Mesendoderm (in vitro differentiated cells): ENCODE results near the gene SPAG17.

Source experiments
- DNase-seq: peaks from one replicate; pipeline ENCODE4 v3.0.0; 2013
- H2AK5ac ChIP-seq: 2 replicates; pipeline ENCODE4 v1.6.1; 2013; ENCODE audit warnings: low read length, inconsistent platforms
- H2BK120ac ChIP-seq: 2 replicates; pipeline ENCODE4 v1.6.1; 2013; ENCODE audit warnings: low read depth, mild to moderate bottlenecking, low read length, moderate library complexity, mixed read lengths
- H2BK15ac ChIP-seq: replicated peaks from 2 replicates; pipeline ENCODE4 v1.6.1; 2013; ENCODE audit warnings: low read depth, mild to moderate bottlenecking, moderate library complexity
- H2BK5ac ChIP-seq: 2 replicates; pipeline ENCODE4 v1.6.1; 2013; ENCODE audit warnings: low read length, inconsistent platforms
- H3K18ac ChIP-seq: 2 replicates; pipeline ENCODE4 v1.6.1; 2013; ENCODE audit warnings: mild to moderate bottlenecking, low read length, mixed read lengths
- H3K23ac ChIP-seq: one replicate; pipeline ENCODE4 v1.6.1; 2013; ENCODE audit warnings: low read length
- H3K27ac ChIP-seq: 2 replicates; pipeline ENCODE4 v1.5.1; 2013; ENCODE audit warnings: low read depth, mild to moderate bottlenecking, inconsistent platforms, low read length, moderate library complexity
- H3K27me3 ChIP-seq: 2 replicates; pipeline ENCODE4 v1.6.1; 2013; ENCODE audit warnings: low read length, control low read depth, mild to moderate bottlenecking, inconsistent platforms; ENCODE audit not compliant: insufficient read depth, poor library complexity
- H3K36me3 ChIP-seq: 2 replicates; pipeline ENCODE4 v1.6.1; 2013; ENCODE audit warnings: low read length, inconsistent platforms; ENCODE audit not compliant: control insufficient read depth, insufficient read depth
- H3K4ac ChIP-seq: one replicate; pipeline ENCODE4 v1.6.1; 2013; ENCODE audit warnings: low read depth, mild to moderate bottlenecking, low read length, moderate library complexity
- H3K4me1 ChIP-seq: 2 replicates; pipeline ENCODE4 v1.6.1; 2013; ENCODE audit warnings: low read depth, low read length, inconsistent platforms; ENCODE audit not compliant: control insufficient read depth
- H3K4me2 ChIP-seq: 2 replicates; pipeline ENCODE4 v1.6.1; 2013; ENCODE audit warnings: low read length
- H3K4me3 ChIP-seq: 2 replicates; pipeline ENCODE4 v1.5.1; 2013; ENCODE audit warnings: mild to moderate bottlenecking, low read length
- H3K56ac ChIP-seq: one replicate; pipeline ENCODE4 v1.6.1; 2013; ENCODE audit warnings: low read length
- H3K79me1 ChIP-seq: 2 replicates; pipeline ENCODE4 v1.6.1; 2013; ENCODE audit warnings: low read length, inconsistent platforms
- H3K79me2 ChIP-seq: 2 replicates; pipeline ENCODE4 v1.6.1; 2013; ENCODE audit warnings: mild to moderate bottlenecking, low read length; ENCODE audit not compliant: control insufficient read depth, insufficient read depth
- H3K9ac ChIP-seq: 2 replicates; pipeline ENCODE4 v1.6.1; 2013; ENCODE audit warnings: low read length, inconsistent platforms
- H4K5ac ChIP-seq: one replicate; pipeline ENCODE4 v1.6.1; 2013; ENCODE audit warnings: low read length
- H4K8ac ChIP-seq: one replicate; pipeline ENCODE4 v1.6.1; 2013; ENCODE audit warnings: low read depth, mild to moderate bottlenecking, control low read depth, low read length, moderate library complexity
- WGBS: extraction: QIAGEN DNeasy Blood & Tissue Kit; methylation state at CpG from one replicate; pipeline ENCODE4 v1.1.7; 2013; ENCODE audit warnings: low lambda C conversion rate, missing lambda C conversion rate; ENCODE audit not compliant: insufficient coverage; ENCODE audit errors: extremely low coverage; 5-methylcytosine and 5-hydroxymethylcytosine counted together

Gene SPAG17

GRCh38 chr1:117904485-117904884, 280.5 kb downstream of the SPAG17 start:
- H4K8ac ChIP-seq, result no peak overlapping the region
- H3K27me3 ChIP-seq, result no peaks in the 10 kb centered on the region
- no peak overlapping the region for H3K4me2 ChIP-seq
- H3K56ac ChIP-seq, result no peak overlapping the region
- DNase-seq, result no peak
- no peak overlapping the region for H3K27ac ChIP-seq
- WGBS, result no CpG with 5 or more reads among the region's 3 CpGs
- no peak overlapping the region for H2BK5ac ChIP-seq
- no peaks in the 10 kb centered on the region for H3K79me2 ChIP-seq
- H4K5ac ChIP-seq, result no peak overlapping the region
- H3K4me1 ChIP-seq, result no peaks in the 10 kb centered on the region
- no peak overlapping the region for H2BK15ac ChIP-seq
- H3K79me1 ChIP-seq, result no peaks in the 10 kb centered on the region
- H3K4me3 ChIP-seq, result no peak overlapping the region
- no peak overlapping the region for H3K4ac ChIP-seq
- no peak overlapping the region for H3K18ac ChIP-seq
- H2AK5ac ChIP-seq, result no peak overlapping the region
- H3K36me3 ChIP-seq, result no peaks in the 10 kb centered on the region
- no peak overlapping the region for H3K23ac ChIP-seq
- H3K9ac ChIP-seq, result no peak overlapping the region
- no peak overlapping the region for H2BK120ac ChIP-seq
